ENCODE data around the gene ELAVL2.

ELAVL2 gene

GRCh38 chr9:23819403-23819802, 6.6 kb downstream of the ELAVL2 start:
- H3K9me3 ChIP-seq (ENCODE audit: control insufficient read depth in 1 of 2, low read length in 2 of 2): peaks cover 0 to 8% of the 10 kb centered on the region in 2 donors
- H3K27me3 ChIP-seq (ENCODE audit: low read depth, low read length): peaks cover 26% of the 10 kb centered on the region
- peaks cover 0 to 18% of the 10 kb centered on the region in 2 donors for H3K4me1 ChIP-seq (ENCODE audit: control insufficient read depth in 1 of 2, insufficient read depth in 2 of 2, low read length in 2 of 2)
- H3K36me3 ChIP-seq (ENCODE audit: control insufficient read depth in 1 of 2, insufficient read depth in 2 of 2, low read length in 2 of 2): no peaks in the 10 kb centered on the region
- no peak overlapping the region for H3K4me3 ChIP-seq (ENCODE audit: low read depth in 1 of 2, low read length in 2 of 2)
- H3K27ac ChIP-seq (ENCODE audit: low read length): no peak overlapping the region

- no peak overlapping the region for H3K4me3 ChIP-seq (ENCODE audit: low read depth in 1 of 2, low read length in 2 of 2)
- no peaks in the 10 kb centered on the region for H3K36me3 ChIP-seq (ENCODE audit: control insufficient read depth in 1 of 2, insufficient read depth in 2 of 2, low read length in 2 of 2)
- H3K4me1 ChIP-seq (ENCODE audit: control insufficient read depth in 1 of 2, insufficient read depth in 2 of 2, low read length in 2 of 2): no peaks in the 10 kb centered on the region
- H3K9me3 ChIP-seq (ENCODE audit: control insufficient read depth in 1 of 2, low read length in 2 of 2): no peaks in the 10 kb centered on the region
- H3K27ac ChIP-seq (ENCODE audit: low read length): no peak overlapping the region
- H3K27me3 ChIP-seq (ENCODE audit: low read depth, low read length): no peaks in the 10 kb centered on the region
Measured at GRCh38 chr9:23814243-23814642, 11.8 kb downstream of the ELAVL2 start.

- no peak overlapping the region for H3K27ac ChIP-seq (ENCODE audit: low read length)
- no peaks in the 10 kb centered on the region for H3K9me3 ChIP-seq (ENCODE audit: control insufficient read depth in 1 of 2, low read length in 2 of 2)
- H3K36me3 ChIP-seq (ENCODE audit: control insufficient read depth in 1 of 2, insufficient read depth in 2 of 2, low read length in 2 of 2): no peaks in the 10 kb centered on the region
- H3K4me1 ChIP-seq (ENCODE audit: control insufficient read depth in 1 of 2, insufficient read depth in 2 of 2, low read length in 2 of 2): no peaks in the 10 kb centered on the region
- H3K4me3 ChIP-seq (ENCODE audit: low read depth in 1 of 2, low read length in 2 of 2): no peak overlapping the region
- H3K27me3 ChIP-seq (ENCODE audit: low read depth, low read length): no peaks in the 10 kb centered on the region
Measured at GRCh38 chr9:23812673-23813072, 13.4 kb downstream of the ELAVL2 start.

GRCh38 chr9:23811633-23812032, 14.4 kb downstream of the ELAVL2 start:
- Histone ChIP-seq H3K9me3 (ENCODE audit: control insufficient read depth in 1 of 2, low read length in 2 of 2) (no peaks in the 10 kb centered on the region), H3K27ac (ENCODE audit: low read length) (no peak overlapping the region), H3K36me3 (ENCODE audit: control insufficient read depth in 1 of 2, insufficient read depth in 2 of 2, low read length in 2 of 2) (no peaks in the 10 kb centered on the region), H3K4me3 (ENCODE audit: low read depth in 1 of 2, low read length in 2 of 2) (no peak overlapping the region), H3K4me1 (ENCODE audit: control insufficient read depth in 1 of 2, insufficient read depth in 2 of 2, low read length in 2 of 2) (no peaks in the 10 kb centered on the region), H3K27me3 (ENCODE audit: low read depth, low read length) (no peaks in the 10 kb centered on the region)

GRCh38 chr9:23803216-23803615, 22.8 kb downstream of the ELAVL2 start:
- H3K9me3 ChIP-seq (ENCODE audit: control insufficient read depth in 1 of 2, low read length in 2 of 2): no peaks in the 10 kb centered on the region
- no peak overlapping the region for H3K27ac ChIP-seq (ENCODE audit: low read length)
- H3K4me1 ChIP-seq (ENCODE audit: control insufficient read depth in 1 of 2, insufficient read depth in 2 of 2, low read length in 2 of 2): no peaks in the 10 kb centered on the region

GRCh38 chr9:23801523-23801922, 24.5 kb downstream of the ELAVL2 start:
- H3K9me3 ChIP-seq (ENCODE audit: control insufficient read depth in 1 of 2, low read length in 2 of 2): no peaks in the 10 kb centered on the region
- no peaks in the 10 kb centered on the region for H3K27me3 ChIP-seq (ENCODE audit: low read depth, low read length)
- no peaks in the 10 kb centered on the region for H3K4me1 ChIP-seq (ENCODE audit: control insufficient read depth in 1 of 2, insufficient read depth in 2 of 2, low read length in 2 of 2)
- no peak overlapping the region for H3K4me3 ChIP-seq (ENCODE audit: low read depth in 1 of 2, low read length in 2 of 2)
- H3K27ac ChIP-seq (ENCODE audit: low read length): no peak overlapping the region
- H3K36me3 ChIP-seq (ENCODE audit: control insufficient read depth in 1 of 2, insufficient read depth in 2 of 2, low read length in 2 of 2): no peaks in the 10 kb centered on the region

More at GRCh38 chr9:23803216-23803615, 22.8 kb downstream of the ELAVL2 start:
- no peaks in the 10 kb centered on the region for H3K36me3 ChIP-seq (ENCODE audit: control insufficient read depth in 1 of 2, insufficient read depth in 2 of 2, low read length in 2 of 2)
- no peak overlapping the region for H3K4me3 ChIP-seq (ENCODE audit: low read depth in 1 of 2, low read length in 2 of 2)
- H3K27me3 ChIP-seq (ENCODE audit: low read depth, low read length): no peaks in the 10 kb centered on the region

GRCh38 chr9:23799521-23799920, 26.5 kb downstream of the ELAVL2 start:
- Histone ChIP-seq H3K27me3 (ENCODE audit: low read depth, low read length) (no peaks in the 10 kb centered on the region), H3K36me3 (ENCODE audit: control insufficient read depth in 1 of 2, insufficient read depth in 2 of 2, low read length in 2 of 2) (no peaks in the 10 kb centered on the region), H3K27ac (ENCODE audit: low read length) (no peak overlapping the region), H3K4me1 (ENCODE audit: control insufficient read depth in 1 of 2, insufficient read depth in 2 of 2, low read length in 2 of 2) (no peaks in the 10 kb centered on the region), H3K4me3 (ENCODE audit: low read depth in 1 of 2, low read length in 2 of 2) (no peak overlapping the region), H3K9me3 (ENCODE audit: control insufficient read depth in 1 of 2, low read length in 2 of 2) (no peaks in the 10 kb centered on the region)

GRCh38 chr9:23798325-23798724, 27.7 kb downstream of the ELAVL2 start:
- Histone ChIP-seq H3K36me3 (ENCODE audit: control insufficient read depth in 1 of 2, insufficient read depth in 2 of 2, low read length in 2 of 2) (no peaks in the 10 kb centered on the region), H3K4me3 (ENCODE audit: low read depth in 1 of 2, low read length in 2 of 2) (no peak overlapping the region), H3K27me3 (ENCODE audit: low read depth, low read length) (no peaks in the 10 kb centered on the region), H3K4me1 (ENCODE audit: control insufficient read depth in 1 of 2, insufficient read depth in 2 of 2, low read length in 2 of 2) (no peaks in the 10 kb centered on the region), H3K9me3 (ENCODE audit: control insufficient read depth in 1 of 2, low read length in 2 of 2) (no peaks in the 10 kb centered on the region), H3K27ac (ENCODE audit: low read length) (no peak overlapping the region)

GRCh38 chr9:23796209-23796608, 29.8 kb downstream of the ELAVL2 start:
- Histone ChIP-seq H3K27me3 (ENCODE audit: low read depth, low read length) (no peaks in the 10 kb centered on the region), H3K27ac (ENCODE audit: low read length) (no peak overlapping the region), H3K4me1 (ENCODE audit: control insufficient read depth in 1 of 2, insufficient read depth in 2 of 2, low read length in 2 of 2) (no peaks in the 10 kb centered on the region), H3K9me3 (ENCODE audit: control insufficient read depth in 1 of 2, low read length in 2 of 2) (no peaks in the 10 kb centered on the region), H3K36me3 (ENCODE audit: control insufficient read depth in 1 of 2, insufficient read depth in 2 of 2, low read length in 2 of 2) (no peaks in the 10 kb centered on the region), H3K4me3 (ENCODE audit: low read depth in 1 of 2, low read length in 2 of 2) (no peak overlapping the region)

- no peaks in the 10 kb centered on the region for H3K27me3 ChIP-seq (ENCODE audit: low read depth, low read length)
- H3K27ac ChIP-seq (ENCODE audit: low read length): no peak overlapping the region
- no peaks in the 10 kb centered on the region for H3K36me3 ChIP-seq (ENCODE audit: control insufficient read depth in 1 of 2, insufficient read depth in 2 of 2, low read length in 2 of 2)
- H3K9me3 ChIP-seq (ENCODE audit: control insufficient read depth in 1 of 2, low read length in 2 of 2): no peaks in the 10 kb centered on the region
- no peak overlapping the region for H3K4me3 ChIP-seq (ENCODE audit: low read depth in 1 of 2, low read length in 2 of 2)
- no peaks in the 10 kb centered on the region for H3K4me1 ChIP-seq (ENCODE audit: control insufficient read depth in 1 of 2, insufficient read depth in 2 of 2, low read length in 2 of 2)
Measured at GRCh38 chr9:23790351-23791260, 35.4 kb downstream of the ELAVL2 start.

GRCh38 chr9:23789529-23790254, 36.3 kb downstream of the ELAVL2 start:
- H3K4me1 ChIP-seq (ENCODE audit: control insufficient read depth in 1 of 2, insufficient read depth in 2 of 2, low read length in 2 of 2): no peaks in the 10 kb centered on the region
- no peaks in the 10 kb centered on the region for H3K36me3 ChIP-seq (ENCODE audit: control insufficient read depth in 1 of 2, insufficient read depth in 2 of 2, low read length in 2 of 2)
- no peak overlapping the region for H3K4me3 ChIP-seq (ENCODE audit: low read depth in 1 of 2, low read length in 2 of 2)
- H3K27me3 ChIP-seq (ENCODE audit: low read depth, low read length): no peaks in the 10 kb centered on the region
- no peak overlapping the region for H3K27ac ChIP-seq (ENCODE audit: low read length)
- H3K9me3 ChIP-seq (ENCODE audit: control insufficient read depth in 1 of 2, low read length in 2 of 2): no peaks in the 10 kb centered on the region

All from muscle layer of duodenum (tissue), 2 donors.